GM10847 (cell line): ENCODE measurements around the gene EXOC7.

Experiments used
- POLR2A ChIP-seq: IDR thresholded peaks from 2 replicates; pipeline ENCODE4 v1.6.1; 2011; ENCODE audit not compliant: insufficient read length; ENCODE audit errors: extremely low read depth

Gene EXOC7

DNA sequence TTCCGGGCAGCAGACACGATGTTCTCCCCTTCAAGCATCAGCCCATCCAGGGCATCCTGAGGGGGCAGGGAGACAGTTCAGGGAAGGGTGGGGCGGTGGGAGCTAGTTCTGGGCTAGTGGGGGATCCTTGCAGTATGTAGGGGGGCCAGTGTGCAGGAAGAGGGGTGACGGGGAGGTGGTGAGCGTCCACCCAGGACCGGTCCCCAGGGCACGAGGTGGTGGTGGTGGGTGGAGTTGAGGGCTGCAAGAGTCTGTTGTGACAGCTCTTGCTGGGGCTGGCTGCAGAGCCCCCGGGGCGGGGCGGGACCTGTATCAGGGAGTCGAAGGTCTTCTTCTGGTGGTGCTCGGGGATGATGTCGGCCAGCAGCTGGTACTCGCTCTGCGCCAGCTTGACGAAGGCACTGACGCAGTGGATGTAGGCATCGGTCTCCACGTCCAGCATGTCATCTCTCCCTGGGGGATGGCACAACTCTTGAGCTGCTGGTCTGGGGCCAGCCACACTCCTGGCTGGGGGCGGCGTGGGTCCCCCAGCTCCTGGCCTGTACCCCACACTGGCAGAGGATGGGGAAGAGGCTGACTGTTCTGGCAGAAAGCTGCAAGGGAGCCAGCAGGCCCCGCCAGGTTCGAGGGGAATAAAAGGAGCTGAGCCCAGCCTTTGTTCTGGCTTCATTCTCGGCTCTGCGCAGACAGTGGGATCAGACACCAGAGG lies 14.6 kb downstream of the EXOC7 start:
- no peak for TF ChIP-seq POLR2A

DNA sequence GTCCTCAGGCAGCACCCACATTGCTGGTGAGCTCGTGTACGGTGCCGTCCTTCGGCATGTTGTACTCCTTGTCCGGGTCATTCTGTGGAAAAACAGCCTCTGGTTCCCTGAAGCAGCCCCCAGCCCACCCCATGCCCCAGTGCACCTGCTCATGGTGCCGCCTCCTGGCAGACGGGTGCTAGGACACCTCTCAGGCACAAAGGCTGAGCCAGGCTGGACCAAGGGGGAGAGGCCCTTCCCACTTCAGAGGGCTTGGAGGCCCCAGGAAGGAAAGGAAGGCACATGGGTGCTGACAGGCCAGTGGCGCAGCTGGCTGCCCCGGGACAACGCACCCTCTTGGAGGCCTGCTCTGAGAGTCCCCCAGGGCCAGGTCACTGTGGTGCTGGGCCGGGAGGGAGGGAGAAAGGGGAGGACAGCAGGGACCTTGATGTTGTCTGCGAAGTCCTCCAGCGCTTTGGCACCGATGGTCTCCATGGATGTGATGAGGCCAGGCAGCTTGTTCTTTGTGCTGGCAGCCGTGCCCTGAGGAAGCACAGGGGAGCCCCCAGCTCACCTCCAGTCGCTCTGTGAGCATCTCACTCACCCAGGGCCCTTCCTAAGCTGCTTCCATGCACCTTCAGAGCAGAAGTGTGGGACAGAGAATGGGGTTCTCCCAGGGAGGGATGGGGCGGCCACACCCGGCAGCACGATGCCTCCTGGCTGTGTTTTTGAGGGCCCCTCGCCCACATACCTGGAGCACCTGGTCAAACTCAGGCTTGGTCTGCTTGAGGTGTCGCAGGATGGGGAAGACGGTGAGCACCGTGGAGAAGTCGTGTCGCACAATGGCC lies 15.3 kb downstream of the EXOC7 start:
- TF ChIP-seq POLR2A = no peak

DNA sequence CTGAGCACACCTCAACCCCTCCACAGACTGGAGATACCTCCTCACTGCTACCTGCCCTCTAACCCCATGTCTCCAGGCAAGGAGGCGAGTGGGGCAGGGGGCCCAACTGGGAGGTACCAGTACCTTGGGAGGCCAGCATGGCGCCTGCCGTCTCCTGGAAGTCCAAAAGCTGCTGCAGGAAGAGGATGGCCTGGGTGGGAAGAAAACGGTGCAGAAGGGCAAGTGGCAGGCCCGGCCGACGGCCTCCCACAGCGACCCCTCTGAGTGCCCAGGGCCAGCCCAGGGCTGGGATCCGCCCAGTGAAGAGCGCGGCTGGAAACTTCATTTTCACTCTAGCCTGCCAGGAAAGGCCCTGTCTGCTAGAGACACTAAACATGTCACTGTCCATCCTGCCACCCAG lies 16.1 kb downstream of the EXOC7 start:
- no peak for TF ChIP-seq POLR2A

- no peak for TF ChIP-seq POLR2A
Observed at GRCh38 chr17:76086384-76086783, 17.2 kb downstream of the EXOC7 start.

DNA sequence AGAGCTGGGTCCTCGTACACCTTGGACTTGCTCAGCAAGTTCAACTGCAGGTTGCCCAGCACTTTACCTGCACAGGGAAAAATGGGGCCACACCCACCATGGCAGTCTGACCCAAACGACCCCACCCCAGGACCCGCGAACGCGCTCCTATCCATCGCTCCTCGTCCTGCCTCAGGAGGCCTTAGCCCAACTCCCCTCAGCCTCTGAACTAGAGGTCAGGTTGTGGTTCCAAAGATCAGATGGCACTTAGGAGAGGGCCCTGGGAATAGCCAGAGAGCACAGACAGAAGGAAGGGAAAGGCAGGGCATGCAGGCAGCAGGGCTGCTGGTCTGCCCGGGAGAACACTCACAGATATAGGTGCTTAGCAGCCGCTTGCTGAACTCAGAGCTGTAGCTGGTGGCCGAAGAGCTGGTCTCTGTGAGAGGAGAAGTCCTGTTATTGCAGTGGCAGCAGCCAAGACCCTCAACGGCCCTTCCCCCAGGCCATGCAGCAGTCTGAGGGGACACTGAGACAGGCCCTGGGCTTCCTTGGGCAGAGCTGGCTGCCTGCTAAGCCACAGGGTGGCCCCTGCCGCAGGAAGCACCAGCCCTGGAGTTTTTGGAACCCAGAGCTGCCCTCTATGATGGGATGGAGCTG lies 17.7 kb downstream of the EXOC7 start:
- no peak for TF ChIP-seq POLR2A

- no peak for TF ChIP-seq POLR2A
Observed at GRCh38 chr17:76085066-76085730, 18.4 kb downstream of the EXOC7 start.

- TF ChIP-seq POLR2A = no peak
Observed at GRCh38 chr17:76083536-76084182, 19.9 kb downstream of the EXOC7 start.

- no peak for TF ChIP-seq POLR2A
Observed at GRCh38 chr17:76082326-76083251, 21.0 kb downstream of the EXOC7 start.

DNA sequence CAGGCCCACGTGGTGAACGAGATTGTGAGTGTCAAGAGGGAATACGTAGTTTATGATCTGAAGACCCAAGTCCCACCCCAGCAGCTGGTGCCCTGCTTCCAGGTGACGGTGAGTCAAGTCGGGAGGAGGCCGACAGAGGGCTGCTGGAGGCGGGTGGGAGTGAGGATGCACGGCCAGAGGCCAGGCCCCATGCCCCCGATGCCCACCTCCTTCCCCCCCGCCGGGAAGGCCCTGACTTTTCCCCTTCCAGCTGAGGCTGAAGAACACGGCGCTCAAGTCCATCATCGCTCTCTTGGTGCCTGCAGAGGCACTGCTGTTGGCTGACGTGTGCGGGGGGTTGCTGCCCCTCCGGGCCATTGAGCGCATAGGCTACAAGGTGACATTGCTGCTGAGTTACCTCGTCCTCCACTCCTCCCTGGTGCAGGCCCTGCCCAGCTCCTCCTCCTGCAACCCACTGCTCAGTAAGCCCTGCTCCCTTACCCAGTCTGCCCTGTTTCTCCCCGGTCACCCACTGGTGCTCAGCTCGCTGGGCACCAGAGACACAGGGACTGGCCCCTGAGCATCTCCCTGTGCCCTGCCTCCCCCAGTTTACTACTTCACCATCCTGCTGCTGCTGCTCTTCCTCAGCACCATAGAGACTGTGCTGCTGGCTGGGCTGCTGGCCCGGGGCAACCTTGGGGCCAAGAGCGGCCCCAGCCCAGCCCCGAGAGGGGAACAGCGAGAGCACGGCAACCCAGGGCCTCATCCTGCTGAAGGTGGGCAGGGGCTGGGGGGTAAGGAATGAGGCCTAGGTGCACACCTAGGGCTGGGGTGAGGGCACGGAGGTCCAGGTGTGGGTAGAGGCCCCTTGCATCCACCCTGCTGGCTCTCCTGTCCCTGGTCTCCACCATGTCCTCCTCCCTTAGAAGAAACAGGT lies 22.0 kb downstream of the EXOC7 start:
- TF ChIP-seq POLR2A = no peak

- no peak for TF ChIP-seq POLR2A
Observed at GRCh38 chr17:76080768-76081287, 22.8 kb downstream of the EXOC7 start.

DNA sequence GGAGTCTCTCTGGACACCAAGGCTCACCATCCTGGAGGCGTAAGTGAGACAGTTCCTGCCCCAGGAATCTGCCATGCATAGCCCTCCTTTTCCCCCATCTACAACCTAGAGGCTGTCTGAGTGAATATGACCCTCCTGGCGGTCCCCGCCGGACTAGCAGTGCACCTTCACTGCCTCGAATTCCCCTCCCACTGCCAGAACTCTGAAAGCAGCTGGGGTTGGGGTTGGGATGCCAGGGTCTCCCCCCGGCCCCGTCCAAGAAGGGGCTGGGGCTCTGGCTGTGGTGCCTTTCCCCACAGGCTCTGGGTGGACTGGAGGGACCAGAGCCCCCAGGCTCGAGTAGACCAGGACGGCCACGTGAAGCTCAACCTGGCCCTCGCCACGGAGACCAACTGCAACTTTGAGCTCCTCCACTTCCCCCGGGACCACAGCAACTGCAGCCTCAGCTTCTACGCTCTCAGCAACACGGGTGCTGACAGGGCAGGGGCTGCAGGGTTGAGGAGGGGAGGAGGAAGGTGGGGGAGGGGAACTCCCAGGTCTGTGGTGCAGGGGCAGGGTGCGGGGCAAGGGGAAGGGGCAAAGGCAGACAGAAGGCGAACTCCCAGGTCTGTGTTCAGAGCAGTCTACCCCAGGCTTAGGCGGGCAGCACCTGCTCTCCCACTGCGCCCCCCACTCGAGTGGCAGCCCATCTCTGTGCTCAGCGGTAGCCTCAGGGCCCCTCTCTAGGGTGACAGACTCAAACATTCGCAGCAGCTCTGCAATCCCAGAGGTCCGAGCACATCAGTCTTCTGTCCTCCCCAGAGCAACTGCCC lies 23.4 kb downstream of the EXOC7 start:
- no peak for TF ChIP-seq POLR2A

DNA sequence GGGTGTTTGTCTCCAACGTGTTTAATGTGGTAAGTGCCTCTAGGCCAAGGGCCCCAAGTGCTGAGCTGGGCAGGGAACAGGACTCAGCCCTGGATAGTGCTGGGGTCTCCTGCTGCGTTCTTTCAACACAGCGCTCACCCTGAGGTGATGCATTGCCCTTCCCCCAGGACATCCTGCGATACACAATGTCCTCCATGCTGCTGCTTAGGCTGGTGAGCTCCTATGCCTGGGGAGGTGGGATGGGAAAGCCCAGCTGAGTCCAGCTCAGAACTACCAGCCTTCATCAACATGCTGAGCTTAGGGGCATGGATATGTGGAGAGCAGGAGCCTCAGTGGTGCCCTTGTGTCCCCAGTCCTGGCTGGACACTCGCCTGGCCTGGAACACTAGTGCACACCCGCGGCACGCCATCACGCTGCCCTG lies 24.0 kb downstream of the EXOC7 start:
- TF ChIP-seq POLR2A = no peak
